ENCODE data around the gene MAVS.
"Not testable (repeated sequence)": the region's sequence is repeated elsewhere in the genome, so short reads cannot be mapped to it uniquely, and the experiment has no call there.

The MAVS gene

GRCh38 chr20:3889489-3890397, 43.1 kb downstream of the MAVS start:
- DNase-seq = no peak

GRCh38 chr20:3890398-3890751, 43.7 kb downstream of the MAVS start:
- no peak for DNase-seq

- no peak for DNase-seq
These were observed 44.6 kb downstream of the MAVS start for GRCh38 chr20:3890999-3891929.

GRCh38 chr20:3894796-3895195, 48.2 kb downstream of the MAVS start:
- no peak for DNase-seq

- no peak for DNase-seq
These were observed 49.7 kb downstream of the MAVS start for GRCh38 chr20:3896302-3896701.

- no peak for DNase-seq
These were observed 50.4 kb downstream of the MAVS start for GRCh38 chr20:3896853-3897583.

- DNase-seq = not testable (repeated sequence)
These were observed 51.5 kb downstream of the MAVS start for GRCh38 chr20:3898181-3898580.

GRCh38 chr20:3898639-3899038, 52.0 kb downstream of the MAVS start:
- no peak for DNase-seq

GRCh38 chr20:3900187-3900604, 53.6 kb downstream of the MAVS start:
- no peak for DNase-seq

GRCh38 chr20:3901028-3901705, 54.5 kb downstream of the MAVS start:
- DNase-seq = peak; percentile 39

- no peak for DNase-seq
These were observed 55.2 kb downstream of the MAVS start for GRCh38 chr20:3901706-3902440.

GRCh38 chr20:3902446-3902845, 55.8 kb downstream of the MAVS start:
- no peak for DNase-seq

GRCh38 chr20:3904224-3904623, 57.6 kb downstream of the MAVS start:
- DNase-seq = no peak

- no peak for DNase-seq
These were observed 58.2 kb downstream of the MAVS start for GRCh38 chr20:3904857-3905256.

GRCh38 chr20:3906744-3907721, 60.4 kb downstream of the MAVS start:
- not testable (repeated sequence) for DNase-seq

- DNase-seq = no peak
These were observed 62.0 kb downstream of the MAVS start for GRCh38 chr20:3908667-3909066.

- DNase-seq = no peak
These were observed 63.3 kb downstream of the MAVS start for GRCh38 chr20:3909952-3910366.

GRCh38 chr20:3910853-3911252, 64.2 kb downstream of the MAVS start:
- no peak for DNase-seq

GRCh38 chr20:3911956-3912355, 65.3 kb downstream of the MAVS start:
- no peak for DNase-seq

- DNase-seq = no peak
These were observed 67.8 kb downstream of the MAVS start for GRCh38 chr20:3914446-3914845.

Measured in GF-D8 (cell line).